Kidney (tissue), 14 donors: ENCODE data around the gene MISP. TPM values are rescaled to one million over a fixed set of nuclear protein-coding genes. Genes with fewer than 3 reads are reported as not detected.
A peak's percentile ranks its signal among the peaks of the same experiment; 100 is the strongest.

Experiments used
- DNase-seq, 5 donors: peaks; one replicate each; pipeline ENCODE4 v3.0.0-alpha.2; 2013 to 2020
- FAIRE-seq: peaks from 2 replicates; lab custom pipeline; 2012; peaks lifted over from hg19 to GRCh38; lab: Jason Lieb, UNC
- H3K27ac ChIP-seq, 2 donors: one replicate each; pipeline ENCODE4 v1.7.0; 2013; ENCODE audit warnings: low read depth in 2 of 2, low read length in 2 of 2, inconsistent platforms in 1 of 2
- H3K27me3 ChIP-seq: one replicate; pipeline ENCODE4 v1.7.1; 2013; ENCODE audit warnings: low read length, inconsistent platforms; ENCODE audit not compliant: control insufficient read depth, insufficient read depth
- H3K36me3 ChIP-seq, 3 donors: one replicate each; pipeline versions ENCODE4 v1.7.0 to v1.7.1; 2013; ENCODE audit warnings: low read length in 3 of 3, control low read depth in 1 of 3, inconsistent platforms in 1 of 3; ENCODE audit not compliant: insufficient read depth in 3 of 3, control insufficient read depth in 2 of 3
- H3K4me1 ChIP-seq, 3 donors: one replicate each; pipeline versions ENCODE4 v1.7.0 to v1.7.1; 2013; ENCODE audit warnings: low read length in 3 of 3, inconsistent platforms in 1 of 3, low read depth in 1 of 3; ENCODE audit not compliant: control insufficient read depth in 2 of 3, insufficient read depth in 2 of 3
- H3K4me3 ChIP-seq, 3 donors: one replicate each; pipeline versions ENCODE4 v1.7.0 to v1.8.1; 2013; ENCODE audit warnings: low read length in 3 of 3, control low read depth in 1 of 3, inconsistent platforms in 1 of 3
- H3K9ac ChIP-seq, 3 donors: one replicate each; pipeline versions ENCODE4 v1.7.0 to v1.7.1; 2013; ENCODE audit warnings: low read length in 3 of 3, control low read depth in 1 of 3, inconsistent platforms in 1 of 3
- H3K9me3 ChIP-seq, 3 donors: one replicate each; pipeline versions ENCODE4 v1.7.0 to v1.7.1; 2013; ENCODE audit warnings: low read length in 3 of 3, control low read depth in 1 of 3, inconsistent platforms in 1 of 3; ENCODE audit not compliant: control insufficient read depth in 2 of 3, insufficient read depth in 1 of 3
- intact Hi-C: fragments of 100-400 bp; cut with DNase I; formaldehyde crosslinking; loops from one replicate; pipeline ENCODE4 v1.11.1; 2022
- polyA plus RNA-seq: library from polyadenylated mRNA; stranded (reverse); fragments of 350-450 nt; fragmentation: Illumina TruSeq; extraction: RNeasy Lipid Tissue Mini Kit (QIAGEN cat#74804); gene quantifications from one replicate; pipeline ENCODE4 v1.2.3, GENCODE V29; 2014; ENCODE audit warnings: low read depth, low replicate concordance; ENCODE audit not compliant: insufficient read depth
- total RNA-seq: library from RNA; stranded (reverse); fragmentation: NEBNext Ultra II Directional; extraction: Animal tissue kit (Norgen Biotek cat#: 25700); gene quantifications from one replicate; pipeline ENCODE4 v1.2.1, GENCODE V29; 2021
- TF ChIP-seq, protein P1 (sequence below): IDR thresholded peaks from 3 replicates; pipeline ENCODE4 v1.5.1; 2012; ENCODE audit warnings: mild to moderate bottlenecking, moderate library complexity, borderline replicate concordance; ENCODE audit not compliant: insufficient read depth; ENCODE audit errors: extremely low read depth
- donor health status: control.
- donor health status: control.
- donor health status: control.
- donor health status: control.
- donor health status: control.
- donor health status: DM: yes; HTN: yes; CAD: no.
- donor health status: Normal renal cell carcinoma (clear cell type).

The MISP gene
- total and polyA plus RNA-seq, 2 donors from 2014 or later, result 17.8 to 19.6 TPM

GRCh38 chr19:709196-709964, 41.5 kb upstream of the MISP start:
- Histone ChIP-seq H3K9me3 (no peaks in the 10 kb centered on the region), H3K27me3 (no peaks in the 10 kb centered on the region), H3K36me3 (no peaks in the 10 kb centered on the region), H3K27ac (peak overlapping the region; percentile 13 to 67), H3K9ac (peak overlapping the region in 1 of 3 donors; percentile 46), H3K4me1 (peaks cover 0 to under 1% (median 0%) of the 10 kb centered on the region in 3 donors), H3K4me3 (peak overlapping the region in 1 of 3 donors; percentile 37)
- DNase-seq (peak in 3 of 5 donors; percentile 61 to 76 (median 76)), FAIRE-seq (no peak)
- TF ChIP-seq, protein P1, sequence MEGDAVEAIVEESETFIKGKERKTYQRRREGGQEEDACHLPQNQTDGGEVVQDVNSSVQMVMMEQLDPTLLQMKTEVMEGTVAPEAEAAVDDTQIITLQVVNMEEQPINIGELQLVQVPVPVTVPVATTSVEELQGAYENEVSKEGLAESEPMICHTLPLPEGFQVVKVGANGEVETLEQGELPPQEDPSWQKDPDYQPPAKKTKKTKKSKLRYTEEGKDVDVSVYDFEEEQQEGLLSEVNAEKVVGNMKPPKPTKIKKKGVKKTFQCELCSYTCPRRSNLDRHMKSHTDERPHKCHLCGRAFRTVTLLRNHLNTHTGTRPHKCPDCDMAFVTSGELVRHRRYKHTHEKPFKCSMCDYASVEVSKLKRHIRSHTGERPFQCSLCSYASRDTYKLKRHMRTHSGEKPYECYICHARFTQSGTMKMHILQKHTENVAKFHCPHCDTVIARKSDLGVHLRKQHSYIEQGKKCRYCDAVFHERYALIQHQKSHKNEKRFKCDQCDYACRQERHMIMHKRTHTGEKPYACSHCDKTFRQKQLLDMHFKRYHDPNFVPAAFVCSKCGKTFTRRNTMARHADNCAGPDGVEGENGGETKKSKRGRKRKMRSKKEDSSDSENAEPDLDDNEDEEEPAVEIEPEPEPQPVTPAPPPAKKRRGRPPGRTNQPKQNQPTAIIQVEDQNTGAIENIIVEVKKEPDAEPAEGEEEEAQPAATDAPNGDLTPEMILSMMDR, result no peak
- intact Hi-C loops, result no loop called here

- DNase-seq (peak in 2 of 5 donors; percentile 33 to 77), FAIRE-seq (no peak)
- H3K27ac ChIP-seq, result peak overlapping the region; percentile 9 to 13
- no peaks in the 10 kb centered on the region for H3K9me3 ChIP-seq
- H3K36me3 ChIP-seq, result no peaks in the 10 kb centered on the region
- H3K27me3 ChIP-seq, result no peaks in the 10 kb centered on the region
- peak overlapping the region in 1 of 3 donors; percentile 37 for H3K4me3 ChIP-seq
- H3K4me1 ChIP-seq, result no peaks in the 10 kb centered on the region
- intact Hi-C loops, result no loop called here
- no peak overlapping the region for H3K9ac ChIP-seq
- TF ChIP-seq, protein P1, result no peak
These were observed 40.8 kb upstream of the MISP start for GRCh38 chr19:709965-710571.

DNA sequence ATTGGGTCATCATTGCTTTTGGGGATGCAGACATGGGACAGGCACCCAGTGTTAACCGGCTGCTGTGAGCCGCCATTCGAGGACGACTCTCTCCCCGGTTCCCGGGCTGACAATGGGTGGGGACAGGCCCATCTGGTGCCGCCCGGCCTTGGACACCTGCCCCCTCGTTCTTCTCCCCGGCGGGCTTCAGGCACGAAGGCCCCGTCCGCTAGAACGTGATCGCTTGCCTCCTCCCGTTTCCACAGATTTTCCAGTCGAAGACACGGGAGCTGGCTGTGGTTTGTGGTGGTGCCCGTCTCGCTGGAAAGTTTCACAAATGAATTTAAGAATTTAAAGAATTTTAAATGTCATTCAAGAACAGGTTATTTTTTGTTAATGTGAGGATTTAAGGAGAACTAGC, 40.1 kb upstream of the MISP start:
- no peak overlapping the region for H3K9ac ChIP-seq
- TF ChIP-seq, protein P1, result no peak
- no peak overlapping the region for H3K27ac ChIP-seq
- H3K9me3 ChIP-seq, result peaks cover 0 to 5% (median 2%) of the 10 kb centered on the region in 3 donors
- intact Hi-C loops, result no loop called here
- DNase-seq, result peak in 2 of 5 donors; percentile 53 to 81
- H3K36me3 ChIP-seq, result peaks cover 0 to 3% (median 0%) of the 10 kb centered on the region in 3 donors
- H3K27me3 ChIP-seq, result no peaks in the 10 kb centered on the region
- H3K4me1 ChIP-seq, result no peaks in the 10 kb centered on the region
- no peak overlapping the region for H3K4me3 ChIP-seq
- FAIRE-seq, result no peak
